Epithelial cell of esophagus (primary cell): ENCODE results near the gene NKAIN2.
A peak's percentile ranks its signal among the peaks of the same experiment; 100 is the strongest.
"Not testable (repeated sequence)": the region's sequence is repeated elsewhere in the genome, so short reads cannot be mapped to it uniquely, and the experiment has no call there.

ENCODE experiments used
- DNase-seq: peaks from one replicate; pipeline ENCODE4 v3.0.0; 2010; ENCODE audit warnings: low read depth
- H3K4me3 ChIP-seq: 2 replicates; pipeline ENCODE4 v1.5.1; 2011; ENCODE audit warnings: mild to moderate bottlenecking, low read length, control low read depth
- CTCF ChIP-seq: IDR thresholded peaks from 2 replicates; pipeline ENCODE4 v1.5.1; 2011; ENCODE audit warnings: low read depth, mild to moderate bottlenecking, low read length, control low read depth, inconsistent platforms; ENCODE audit not compliant: insufficient read depth; ENCODE audit errors: missing control alignments

The NKAIN2 gene

GRCh38 chr6:124303971-124304370, 500.3 kb downstream of the NKAIN2 start:
- no peak for TF ChIP-seq CTCF
- DNase-seq: no peak
- no peak overlapping the region for H3K4me3 ChIP-seq

- no peak overlapping the region for H3K4me3 ChIP-seq
- TF ChIP-seq CTCF: no peak
- DNase-seq: no peak
Measured at GRCh38 chr6:124310139-124310538, 506.5 kb downstream of the NKAIN2 start.

GRCh38 chr6:124319410-124319809, 515.7 kb downstream of the NKAIN2 start:
- no peak for DNase-seq
- no peak overlapping the region for H3K4me3 ChIP-seq
- TF ChIP-seq CTCF: no peak

- no peak overlapping the region for H3K4me3 ChIP-seq
- DNase-seq: no peak
- no peak for TF ChIP-seq CTCF
Measured at GRCh38 chr6:124324237-124324636, 520.6 kb downstream of the NKAIN2 start.

- DNase-seq: no peak
- H3K4me3 ChIP-seq: no peak overlapping the region
- TF ChIP-seq CTCF: no peak
Measured at GRCh38 chr6:124330197-124330596, 526.5 kb downstream of the NKAIN2 start.

- TF ChIP-seq CTCF: no peak
- no peak overlapping the region for H3K4me3 ChIP-seq
- DNase-seq: peak; percentile 2
Measured at GRCh38 chr6:124334359-124334758, 530.7 kb downstream of the NKAIN2 start.

- DNase-seq: no peak
- H3K4me3 ChIP-seq: no peak overlapping the region
- TF ChIP-seq CTCF: no peak
Measured at GRCh38 chr6:124339610-124340334, 536.1 kb downstream of the NKAIN2 start.

- DNase-seq, H3K4me3 ChIP-seq: not testable (repeated sequence)
Measured at GRCh38 chr6:124348339-124348738, 544.7 kb downstream of the NKAIN2 start.
